ENCODE data around the gene EAF1.

GRCh38 chr3:15491143-15491542 lies 63.7 kb downstream of the EAF1 start:
- no peak for TF ChIP-seq CTCF (conservative IDR thresholded peaks at IDR 0.05; ENCODE audit: low read length)
- no peak for TF ChIP-seq EZH2phosphoT487 (IDR thresholded peaks at IDR 0.05; ENCODE audit: borderline replicate concordance)
